Activated CD4-positive, alpha-beta T cell treated with anti-CD3 and anti-CD28 coated beads, Interleukin-2, amount 10 ng/mL, durations not matched to agents 24 days and 14 days (primary cell): ENCODE results near the gene CDC7. TPM values are rescaled to one million over a fixed set of nuclear protein-coding genes. Genes with fewer than 3 reads are reported as not detected.

ENCODE experiments used
- DNase-seq: peaks from one replicate; pipeline ENCODE4 v3.0.0; 2022
- H3K27ac Mint-ChIP-seq: one replicate; pipeline ENCODE4 v1.8.0; 2022; ENCODE audit warnings: mild to moderate bottlenecking, mixed read lengths
- H3K27me3 Mint-ChIP-seq: one replicate; pipeline ENCODE4 v1.8.0; 2022; ENCODE audit warnings: mixed read lengths
- H3K36me3 Mint-ChIP-seq: one replicate; pipeline ENCODE4 v1.8.0; 2022; ENCODE audit warnings: low read depth, mild to moderate bottlenecking, mixed read lengths
- H3K4me1 Mint-ChIP-seq: one replicate; pipeline ENCODE4 v1.8.0; 2021; ENCODE audit warnings: mixed read lengths
- H3K4me3 Mint-ChIP-seq: one replicate; pipeline ENCODE4 v1.8.0; 2022; ENCODE audit warnings: mild to moderate bottlenecking, moderate library complexity, mixed read lengths
- H3K9me3 Mint-ChIP-seq: one replicate; pipeline ENCODE4 v1.8.0; 2021; ENCODE audit warnings: mixed read lengths
- intact Hi-C: fragments of 100-400 bp; cut with micrococcal nuclease; formaldehyde crosslinking; loops from one replicate; pipeline ENCODE4 v1.15.1; 2023
- total RNA-seq: library from RNA; stranded (reverse); gene quantifications from 2 replicates; pipeline ENCODE4 v1.2.3, GENCODE V29; 2022

CDC7 gene
- total RNA-seq, 1 donor from 2014 or later: 21.4 TPM

DNA sequence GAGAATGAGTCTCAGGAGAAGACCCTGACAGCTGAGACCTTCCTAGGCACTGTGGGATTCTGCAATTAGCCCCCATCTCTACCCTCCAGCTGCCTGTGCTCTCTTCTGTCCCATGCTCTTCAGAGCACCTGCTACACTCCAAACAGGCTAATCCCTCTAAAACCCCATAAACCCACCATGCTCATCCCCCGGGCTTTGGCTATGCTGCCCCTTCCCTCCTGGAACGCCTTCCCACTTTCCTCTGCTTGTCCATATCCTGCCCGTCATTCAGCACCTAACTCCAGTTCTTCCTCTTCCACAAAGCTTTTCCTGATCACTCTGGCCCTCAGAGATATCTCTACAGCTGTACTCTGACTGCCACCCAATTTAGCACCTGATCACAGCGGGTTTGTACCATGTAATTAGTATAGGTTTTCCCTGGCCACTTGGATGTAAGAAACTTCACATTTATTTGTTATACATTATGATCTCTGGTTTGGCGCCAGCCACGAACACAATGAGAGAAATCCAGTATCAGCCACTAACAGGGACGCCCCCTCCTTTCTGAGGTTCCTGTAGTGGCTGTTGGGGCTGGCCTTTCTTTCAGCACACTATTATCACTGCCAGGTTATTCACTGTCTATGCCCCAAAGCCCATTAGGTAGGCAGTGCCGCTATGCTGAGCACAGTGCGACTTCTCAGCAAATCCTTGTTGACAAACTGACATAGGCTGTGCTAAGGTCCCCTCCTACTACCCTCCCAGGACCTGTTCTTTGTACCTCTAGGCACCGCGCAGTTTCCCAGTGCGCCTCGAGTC is 45.1 kb downstream of the CDC7 start:
- Mint-ChIP-seq H3K27me3 (peaks cover 9% of the 10 kb centered on the region), H3K4me3 (no peak overlapping the region), H3K4me1 (peaks cover 49% of the 10 kb centered on the region), H3K27ac (no peak overlapping the region), H3K36me3 (peaks cover 2% of the 10 kb centered on the region), H3K9me3 (peaks cover 4% of the 10 kb centered on the region)
- peak; percentile 52 for DNase-seq
- intact Hi-C loops: no loop called here

DNA sequence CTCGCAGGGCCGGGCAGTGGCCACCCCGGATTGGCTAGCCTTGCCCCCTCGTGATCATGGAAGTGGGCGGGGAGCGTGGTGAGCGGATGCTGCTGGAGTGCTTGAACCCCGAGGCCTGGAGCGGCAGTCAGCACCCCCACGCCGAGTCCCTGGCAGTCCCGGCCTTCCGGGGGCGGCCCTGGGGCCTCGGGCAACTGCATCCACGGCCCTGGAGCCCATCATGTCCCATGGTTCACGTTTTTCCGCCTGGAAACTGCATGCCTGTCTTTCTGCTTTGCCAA is 45.6 kb downstream of the CDC7 start:
- Mint-ChIP-seq H3K27ac (no peak overlapping the region), H3K27me3 (peaks cover 9% of the 10 kb centered on the region), H3K36me3 (peaks cover 2% of the 10 kb centered on the region), H3K9me3 (peaks cover 4% of the 10 kb centered on the region), H3K4me3 (no peak overlapping the region), H3K4me1 (peaks cover 49% of the 10 kb centered on the region)
- intact Hi-C loops: no loop called here
- peak; percentile 50 for DNase-seq

DNA sequence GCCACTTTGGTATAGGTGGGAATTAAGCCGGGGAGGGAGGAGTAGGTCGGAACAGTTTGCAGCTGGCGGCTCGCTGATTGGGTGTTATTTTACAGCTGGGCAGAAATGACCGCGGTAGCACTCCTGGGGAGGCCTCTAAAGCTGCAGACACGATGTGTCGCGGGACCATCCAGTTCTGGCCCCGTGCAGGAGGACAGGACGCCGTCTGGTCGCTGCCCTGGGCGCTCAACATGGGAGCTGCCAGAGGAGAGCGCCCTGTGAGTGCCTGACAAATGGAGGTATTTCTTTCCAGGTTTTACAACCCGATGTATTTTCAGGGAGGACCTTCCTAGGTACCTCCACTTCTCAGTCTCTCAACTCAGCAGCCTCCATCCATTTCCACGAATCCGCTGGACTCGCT is 46.2 kb downstream of the CDC7 start:
- peak overlapping the region; percentile 79 for H3K27ac Mint-ChIP-seq
- peaks cover 4% of the 10 kb centered on the region for H3K9me3 Mint-ChIP-seq
- intact Hi-C loops: no loop called here
- H3K4me1 Mint-ChIP-seq: peaks cover 49% of the 10 kb centered on the region
- DNase-seq: peak; percentile 56
- peaks cover 2% of the 10 kb centered on the region for H3K36me3 Mint-ChIP-seq
- no peak overlapping the region for H3K4me3 Mint-ChIP-seq
- H3K27me3 Mint-ChIP-seq: peaks cover 9% of the 10 kb centered on the region

DNA sequence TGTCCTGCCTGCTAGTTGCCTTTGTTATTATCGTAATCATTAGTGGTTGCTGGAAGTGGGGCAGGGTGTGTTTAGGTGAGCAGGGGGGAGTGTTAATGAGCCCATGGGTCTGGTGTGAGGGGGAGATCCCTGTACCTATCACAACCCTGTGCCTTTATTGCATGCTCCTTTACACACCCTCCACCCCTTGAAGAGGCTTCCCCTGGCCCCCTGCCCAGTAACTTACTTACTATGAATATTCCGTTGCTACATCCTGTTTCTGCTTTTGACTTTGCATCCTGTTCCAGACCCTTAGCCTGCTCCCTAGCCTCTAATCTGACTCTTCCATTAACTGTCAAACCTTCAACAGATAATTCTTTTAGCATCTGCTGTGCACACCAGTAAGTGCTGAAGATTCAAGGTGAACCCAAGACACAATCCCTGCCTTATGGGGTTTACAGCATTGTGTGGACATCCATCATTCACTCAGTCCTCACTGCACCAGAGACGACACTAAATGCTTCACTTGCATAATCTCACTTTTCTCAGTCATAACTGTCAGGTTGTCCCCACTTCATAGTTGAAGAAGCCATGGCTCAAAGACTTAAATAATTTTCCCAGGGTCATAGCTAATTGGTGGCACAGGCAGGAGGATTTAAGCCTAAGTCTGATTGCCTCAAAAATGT is 47.9 kb downstream of the CDC7 start:
- H3K4me1 Mint-ChIP-seq: peaks cover 60% of the 10 kb centered on the region
- intact Hi-C loops: no loop called here
- peaks cover 2% of the 10 kb centered on the region for H3K36me3 Mint-ChIP-seq
- H3K9me3 Mint-ChIP-seq: peaks cover 4% of the 10 kb centered on the region
- H3K27ac Mint-ChIP-seq: peak overlapping the region; percentile 79
- peak; percentile 66 for DNase-seq
- H3K4me3 Mint-ChIP-seq: peak overlapping the region; percentile 60
- H3K27me3 Mint-ChIP-seq: peaks cover 8% of the 10 kb centered on the region

DNA sequence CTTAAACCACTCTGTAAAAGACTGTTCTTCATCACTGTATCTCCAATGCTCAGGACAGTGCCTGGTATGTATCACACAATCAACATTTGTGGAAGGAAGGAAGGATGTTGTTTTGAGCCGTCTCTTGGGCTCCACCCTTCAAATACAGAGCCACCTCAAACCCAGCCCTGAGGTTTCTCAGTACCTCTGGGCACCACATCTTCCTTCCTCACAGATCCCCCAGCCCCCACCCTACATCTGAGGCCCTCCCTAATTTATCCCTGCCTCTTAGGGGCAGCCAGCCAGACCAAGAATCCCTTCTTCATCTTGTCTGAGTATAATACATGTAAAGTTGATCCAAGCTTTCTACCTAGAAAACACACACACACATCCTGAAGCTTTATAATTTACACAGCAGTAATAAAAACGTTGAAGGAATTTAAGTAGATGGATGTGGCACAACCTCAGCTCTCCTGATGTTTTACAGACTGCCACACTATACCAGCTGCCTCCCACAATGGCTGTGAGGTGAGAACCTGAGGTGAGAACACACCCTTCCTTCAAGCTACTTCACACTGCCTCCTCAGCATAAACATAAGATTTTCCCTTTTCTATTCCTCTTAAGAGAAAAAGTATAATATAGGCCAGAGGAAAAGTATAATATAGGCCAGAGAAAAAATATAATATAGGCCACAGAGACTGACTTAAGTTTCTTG is 48.5 kb downstream of the CDC7 start:
- Mint-ChIP-seq H3K27ac (peak overlapping the region; percentile 79), H3K4me1 (peaks cover 67% of the 10 kb centered on the region), H3K27me3 (peaks cover 8% of the 10 kb centered on the region), H3K9me3 (peaks cover 4% of the 10 kb centered on the region), H3K36me3 (peaks cover 4% of the 10 kb centered on the region), H3K4me3 (peak overlapping the region; percentile 60)
- peak; percentile 83 for DNase-seq
- intact Hi-C loops: no loop called here

DNA sequence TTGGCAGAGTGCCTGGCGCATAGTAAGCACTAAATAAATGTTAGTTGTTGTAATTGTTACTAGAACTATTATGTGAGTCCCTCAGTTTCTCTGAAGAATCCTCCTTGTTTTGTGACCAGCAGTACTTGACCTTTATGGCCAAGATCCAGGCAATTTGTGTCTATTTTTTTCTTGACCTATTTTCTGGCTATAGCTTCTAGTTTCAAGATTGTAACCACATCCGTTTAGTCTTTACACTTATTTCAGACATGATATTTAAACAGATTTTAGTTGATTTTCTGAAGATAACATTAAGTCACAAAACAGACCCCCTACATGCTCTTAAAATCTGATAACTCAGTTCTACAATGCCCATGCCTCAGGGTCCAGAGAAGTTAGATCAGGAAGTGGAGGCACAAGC is 50.3 kb downstream of the CDC7 start:
- DNase-seq: no peak
- Mint-ChIP-seq H3K4me1 (peaks cover 79% of the 10 kb centered on the region), H3K27ac (no peak overlapping the region), H3K36me3 (peaks cover 4% of the 10 kb centered on the region), H3K27me3 (no peaks in the 10 kb centered on the region), H3K9me3 (peaks cover 4% of the 10 kb centered on the region), H3K4me3 (no peak overlapping the region)
- intact Hi-C loops: loop anchor here (10.0 kb wide), 2 partner anchors 984 to 1034 kb away; no protein-coding TSS in a partner anchor

DNA sequence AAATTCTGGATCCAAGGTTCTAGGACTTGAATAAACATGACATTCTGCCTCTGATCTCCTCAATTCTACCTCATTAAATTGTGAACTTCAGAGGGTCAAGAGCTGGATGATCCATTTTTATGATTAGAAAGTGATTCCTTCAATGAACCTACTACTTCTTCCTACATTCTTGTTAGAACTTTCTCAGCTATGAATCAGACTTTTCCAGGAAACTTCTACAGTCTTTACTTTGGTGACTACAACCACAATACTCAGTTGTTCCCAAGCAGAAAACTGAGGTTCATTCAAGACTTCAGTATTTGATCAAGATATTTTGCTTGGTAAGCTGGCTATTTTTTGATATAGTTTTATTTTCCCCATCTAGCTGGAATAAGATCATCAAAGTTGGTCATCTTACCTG is 51.4 kb downstream of the CDC7 start:
- H3K36me3 Mint-ChIP-seq: peaks cover 4% of the 10 kb centered on the region
- no peaks in the 10 kb centered on the region for H3K27me3 Mint-ChIP-seq
- H3K27ac Mint-ChIP-seq: no peak overlapping the region
- intact Hi-C loops: loop anchor here (10.0 kb wide), 2 partner anchors 983 to 1033 kb away; no protein-coding TSS in a partner anchor
- H3K9me3 Mint-ChIP-seq: peaks cover 4% of the 10 kb centered on the region
- peaks cover 89% of the 10 kb centered on the region for H3K4me1 Mint-ChIP-seq
- peak overlapping the region; percentile 7 for H3K4me3 Mint-ChIP-seq
- no peak for DNase-seq

DNA sequence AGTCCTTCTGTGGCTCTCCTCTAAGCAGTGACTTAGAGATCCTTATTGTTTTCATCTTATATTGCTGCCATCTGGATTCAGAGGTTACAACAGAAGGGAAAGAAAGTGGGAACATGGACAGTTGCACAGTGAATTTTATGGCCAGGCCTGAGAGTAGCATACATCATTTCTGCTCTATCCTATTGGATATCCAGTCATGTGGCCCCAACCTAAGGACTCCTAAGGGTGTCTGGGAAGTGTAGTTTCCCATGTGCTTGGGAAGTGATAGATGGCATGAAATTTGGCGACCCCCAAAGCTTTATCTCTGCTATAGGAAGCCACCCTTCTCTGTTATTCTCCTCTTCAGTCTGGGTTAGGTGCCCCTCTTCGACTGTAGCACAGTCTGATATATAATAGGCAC is 51.9 kb downstream of the CDC7 start:
- Mint-ChIP-seq H3K4me1 (peaks cover 89% of the 10 kb centered on the region), H3K36me3 (peaks cover 4% of the 10 kb centered on the region), H3K27ac (no peak overlapping the region), H3K9me3 (peaks cover 4% of the 10 kb centered on the region), H3K4me3 (peak overlapping the region; percentile 7), H3K27me3 (no peaks in the 10 kb centered on the region)
- intact Hi-C loops: loop anchor here (10.0 kb wide), 2 partner anchors 982 to 1032 kb away; no protein-coding TSS in a partner anchor
- DNase-seq: no peak

DNA sequence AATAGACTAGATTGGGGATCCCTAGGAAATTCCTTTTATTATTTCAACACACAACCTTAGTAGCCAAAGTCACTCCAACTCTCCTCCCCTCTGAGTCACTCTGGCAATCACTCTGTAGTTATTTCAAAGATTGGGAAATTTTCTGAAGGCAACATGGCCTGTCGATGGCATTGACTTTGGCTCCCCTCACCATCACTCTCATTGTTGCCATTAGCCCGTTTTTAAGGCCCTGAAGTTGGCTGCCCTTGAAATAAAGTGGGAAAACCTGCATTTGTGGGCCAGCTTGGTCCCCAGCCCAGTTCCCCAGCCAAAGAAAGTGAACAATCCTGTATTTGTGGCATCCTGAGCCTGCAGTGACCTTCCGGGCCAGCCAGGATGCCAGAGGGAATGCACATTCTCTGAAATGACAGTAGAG is 52.5 kb downstream of the CDC7 start:
- H3K27ac Mint-ChIP-seq: no peak overlapping the region
- no peak for DNase-seq
- peaks cover 4% of the 10 kb centered on the region for H3K36me3 Mint-ChIP-seq
- no peaks in the 10 kb centered on the region for H3K27me3 Mint-ChIP-seq
- H3K4me1 Mint-ChIP-seq: peaks cover 85% of the 10 kb centered on the region
- no peak overlapping the region for H3K4me3 Mint-ChIP-seq
- H3K9me3 Mint-ChIP-seq: peaks cover 4% of the 10 kb centered on the region
- intact Hi-C loops: loop anchor here (10.0 kb wide), 2 partner anchors 982 to 1032 kb away; no protein-coding TSS in a partner anchor

DNA sequence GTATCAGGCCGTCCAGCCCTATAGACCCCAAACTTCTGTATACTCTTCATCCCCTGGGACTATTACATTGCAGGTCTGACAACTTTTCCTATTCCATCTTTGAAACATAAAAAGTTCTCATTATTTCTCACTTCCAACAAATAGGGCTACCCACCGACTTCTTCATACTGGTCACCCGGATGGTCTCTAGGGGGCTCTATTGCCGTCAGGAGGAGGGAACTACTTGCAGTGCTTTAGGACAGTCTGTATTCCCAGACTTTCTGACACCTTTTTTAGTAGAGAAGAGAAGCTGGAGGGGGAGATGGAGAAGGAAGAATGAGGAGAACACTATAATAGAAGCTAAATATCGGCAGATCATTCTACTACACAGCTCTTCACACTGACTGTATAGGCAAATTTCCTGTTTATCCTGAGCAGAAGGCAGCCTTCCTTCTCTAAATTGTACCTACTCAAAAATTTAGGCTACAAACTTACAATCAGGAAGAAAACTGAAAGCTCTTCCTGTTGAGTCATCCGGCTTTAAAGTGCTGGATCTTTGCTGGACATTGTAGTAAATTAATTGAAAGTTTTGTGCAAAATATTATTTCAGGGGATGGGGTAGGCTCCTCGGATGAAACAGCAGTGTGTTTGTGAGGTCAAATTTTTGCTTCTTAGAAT is 54.6 kb downstream of the CDC7 start:
- Mint-ChIP-seq H3K4me3 (peak overlapping the region; percentile 55), H3K27ac (peak overlapping the region; percentile 91), H3K9me3 (peaks cover 4% of the 10 kb centered on the region), H3K36me3 (peaks cover 4% of the 10 kb centered on the region), H3K27me3 (no peaks in the 10 kb centered on the region), H3K4me1 (peaks cover 84% of the 10 kb centered on the region)
- DNase-seq: no peak
- intact Hi-C loops: loop anchor here (5.0 to 10.0 kb wide), 3 partner anchors 533 to 1030 kb away; partner anchors contain the start of gene ZNF644

DNA sequence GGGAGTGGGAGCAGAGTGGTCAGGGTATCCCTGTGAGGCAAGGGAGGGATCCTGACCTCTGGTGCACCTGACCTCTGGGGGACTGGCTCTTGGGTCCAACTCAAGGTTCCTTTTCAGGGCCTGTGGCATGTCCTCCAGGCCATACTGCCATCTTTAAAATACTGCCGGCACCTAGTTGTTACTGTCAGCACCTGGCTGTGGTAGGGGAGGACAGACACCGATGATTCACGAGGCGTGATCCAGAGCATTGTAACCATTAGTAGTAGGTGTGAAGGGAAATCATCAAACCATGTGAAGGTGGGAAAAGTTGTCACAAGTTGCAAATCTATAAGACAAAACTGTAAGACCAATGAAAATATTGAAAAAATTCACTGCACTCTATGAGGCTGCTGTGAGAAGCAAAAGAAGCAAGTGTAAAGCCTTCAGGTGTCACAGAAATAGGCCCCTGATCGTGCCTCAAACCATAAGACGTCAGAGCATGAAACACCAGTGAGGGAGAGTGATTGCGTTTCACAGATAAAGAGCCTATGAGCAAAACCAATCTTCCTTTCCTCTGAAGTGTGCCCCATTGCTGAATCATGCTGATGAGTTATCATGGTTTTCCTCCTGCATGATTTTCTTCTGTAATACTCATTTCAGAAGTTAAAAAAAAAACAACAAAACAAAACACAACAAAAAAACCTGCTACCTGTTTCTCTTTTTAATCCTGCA is 55.3 kb downstream of the CDC7 start:
- H3K4me1 Mint-ChIP-seq: peaks cover 85% of the 10 kb centered on the region
- H3K27ac Mint-ChIP-seq: peak overlapping the region; percentile 91
- H3K4me3 Mint-ChIP-seq: peak overlapping the region; percentile 61
- H3K36me3 Mint-ChIP-seq: peaks cover 2% of the 10 kb centered on the region
- H3K9me3 Mint-ChIP-seq: no peaks in the 10 kb centered on the region
- intact Hi-C loops: loop anchor here (1.0 to 10.0 kb wide), 11 partner anchors 33 to 1029 kb away; partner anchors contain the start of gene ZNF644
- no peaks in the 10 kb centered on the region for H3K27me3 Mint-ChIP-seq
- DNase-seq: peak; percentile 93

DNA sequence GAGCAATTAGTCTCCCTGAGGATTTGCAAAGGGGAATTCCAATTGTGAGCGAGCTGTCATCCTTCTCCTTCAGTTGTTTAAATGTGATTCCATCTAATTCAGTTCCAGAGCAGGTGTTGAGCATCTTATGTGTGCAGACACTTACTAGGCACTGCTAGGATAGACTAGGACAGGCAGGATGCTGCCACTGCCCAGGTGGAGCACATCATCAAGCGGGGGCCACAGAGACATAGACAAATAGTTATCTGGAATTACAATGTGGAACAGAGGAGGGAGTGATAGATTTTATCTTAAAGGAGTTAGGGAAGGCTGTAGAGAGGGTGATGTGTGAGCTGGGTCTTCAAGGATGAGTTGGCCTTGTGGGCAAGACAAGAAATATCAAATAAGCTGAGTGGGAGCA is 55.9 kb downstream of the CDC7 start:
- H3K36me3 Mint-ChIP-seq: peaks cover 5% of the 10 kb centered on the region
- intact Hi-C loops: loop anchor here (1.0 to 10.0 kb wide), 11 partner anchors 33 to 1028 kb away; partner anchors contain the start of gene ZNF644
- peak; percentile 77 for DNase-seq
- peak overlapping the region; percentile 91 for H3K27ac Mint-ChIP-seq
- peaks cover 85% of the 10 kb centered on the region for H3K4me1 Mint-ChIP-seq
- no peaks in the 10 kb centered on the region for H3K9me3 Mint-ChIP-seq
- H3K27me3 Mint-ChIP-seq: no peaks in the 10 kb centered on the region
- peak overlapping the region; percentile 61 for H3K4me3 Mint-ChIP-seq
